ENCODE results near the gene CBFA2T2.

GRCh38 chr20:33568378-33568777, 78.5 kb downstream of the CBFA2T2 start:
- TF ChIP-seq POLR2AphosphoS5 (IDR thresholded peaks at IDR 0.05; ENCODE audit: low read depth, low read length) = no peak
- TF ChIP-seq CTCF (IDR thresholded peaks at IDR 0.05) = no peak
- TF ChIP-seq, protein P1, sequence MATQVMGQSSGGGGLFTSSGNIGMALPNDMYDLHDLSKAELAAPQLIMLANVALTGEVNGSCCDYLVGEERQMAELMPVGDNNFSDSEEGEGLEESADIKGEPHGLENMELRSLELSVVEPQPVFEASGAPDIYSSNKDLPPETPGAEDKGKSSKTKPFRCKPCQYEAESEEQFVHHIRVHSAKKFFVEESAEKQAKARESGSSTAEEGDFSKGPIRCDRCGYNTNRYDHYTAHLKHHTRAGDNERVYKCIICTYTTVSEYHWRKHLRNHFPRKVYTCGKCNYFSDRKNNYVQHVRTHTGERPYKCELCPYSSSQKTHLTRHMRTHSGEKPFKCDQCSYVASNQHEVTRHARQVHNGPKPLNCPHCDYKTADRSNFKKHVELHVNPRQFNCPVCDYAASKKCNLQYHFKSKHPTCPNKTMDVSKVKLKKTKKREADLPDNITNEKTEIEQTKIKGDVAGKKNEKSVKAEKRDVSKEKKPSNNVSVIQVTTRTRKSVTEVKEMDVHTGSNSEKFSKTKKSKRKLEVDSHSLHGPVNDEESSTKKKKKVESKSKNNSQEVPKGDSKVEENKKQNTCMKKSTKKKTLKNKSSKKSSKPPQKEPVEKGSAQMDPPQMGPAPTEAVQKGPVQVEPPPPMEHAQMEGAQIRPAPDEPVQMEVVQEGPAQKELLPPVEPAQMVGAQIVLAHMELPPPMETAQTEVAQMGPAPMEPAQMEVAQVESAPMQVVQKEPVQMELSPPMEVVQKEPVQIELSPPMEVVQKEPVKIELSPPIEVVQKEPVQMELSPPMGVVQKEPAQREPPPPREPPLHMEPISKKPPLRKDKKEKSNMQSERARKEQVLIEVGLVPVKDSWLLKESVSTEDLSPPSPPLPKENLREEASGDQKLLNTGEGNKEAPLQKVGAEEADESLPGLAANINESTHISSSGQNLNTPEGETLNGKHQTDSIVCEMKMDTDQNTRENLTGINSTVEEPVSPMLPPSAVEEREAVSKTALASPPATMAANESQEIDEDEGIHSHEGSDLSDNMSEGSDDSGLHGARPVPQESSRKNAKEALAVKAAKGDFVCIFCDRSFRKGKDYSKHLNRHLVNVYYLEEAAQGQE (IDR thresholded peaks at IDR 0.05; ENCODE audit: insufficient read depth in 1 of 2, low read depth in 2 of 2, low read length in 1 of 2) = no peak

All from Panc1 (cell line).